ENCODE results near the gene OR2V1. TPM values are rescaled to one million over a fixed set of nuclear protein-coding genes. Genes with fewer than 3 reads are reported as not detected.
"Not testable (repeated sequence)": the region's sequence is repeated elsewhere in the genome, so short reads cannot be mapped to it uniquely, and the experiment has no call there.

Gene OR2V1
- total RNA-seq, 3 donors from 2014 or later = not detected

- ATAC-seq (no peak), DNase-seq (no peak)
- Mint-ChIP-seq H3K27me3 (ENCODE audit: low read depth) (peaks cover 70% of the 10 kb centered on the region), H3K4me1 (ENCODE audit: low read depth) (no peaks in the 10 kb centered on the region), H3K4me3 (no peak overlapping the region), H3K9me3 (no peaks in the 10 kb centered on the region), H3K36me3 (ENCODE audit: insufficient read depth) (no peaks in the 10 kb centered on the region)
These were observed 2.9 kb downstream of the OR2V1 start for GRCh38 chr5:181127907-181128626.

DNA sequence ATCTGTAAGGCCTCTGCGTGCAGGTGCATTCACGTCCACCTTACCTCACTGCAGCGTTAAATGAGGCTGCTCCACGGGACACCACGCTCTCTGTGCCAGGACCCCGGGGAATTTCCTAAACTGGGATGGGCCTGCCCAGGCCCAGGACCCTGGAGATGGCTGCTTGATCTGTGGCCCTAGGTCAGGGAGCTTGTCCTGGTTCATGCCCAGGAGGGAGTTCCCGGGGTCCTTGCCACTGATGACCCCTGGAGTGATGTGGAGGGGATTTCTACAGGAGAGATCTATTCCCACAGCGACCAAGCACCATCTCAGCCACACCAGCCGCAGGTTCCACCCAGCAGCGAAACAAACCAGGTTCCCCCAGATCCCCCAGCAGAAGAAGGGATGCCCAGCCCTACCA lies 3.5 kb downstream of the OR2V1 start:
- no peak for DNase-seq
- Mint-ChIP-seq H3K4me3 (no peak overlapping the region), H3K36me3 (ENCODE audit: insufficient read depth) (no peaks in the 10 kb centered on the region), H3K9me3 (no peaks in the 10 kb centered on the region), H3K27me3 (ENCODE audit: low read depth) (peaks cover 70% of the 10 kb centered on the region), H3K4me1 (ENCODE audit: low read depth) (no peaks in the 10 kb centered on the region)
- ATAC-seq = no peak

GRCh38 chr5:181126841-181127240 lies 4.1 kb downstream of the OR2V1 start:
- DNase-seq = no peak
- Mint-ChIP-seq H3K9me3 (no peaks in the 10 kb centered on the region), H3K27me3 (ENCODE audit: low read depth) (peaks cover 70% of the 10 kb centered on the region), H3K4me1 (ENCODE audit: low read depth) (no peaks in the 10 kb centered on the region), H3K4me3 (no peak overlapping the region), H3K36me3 (ENCODE audit: insufficient read depth) (no peaks in the 10 kb centered on the region)
- no peak for ATAC-seq

DNA sequence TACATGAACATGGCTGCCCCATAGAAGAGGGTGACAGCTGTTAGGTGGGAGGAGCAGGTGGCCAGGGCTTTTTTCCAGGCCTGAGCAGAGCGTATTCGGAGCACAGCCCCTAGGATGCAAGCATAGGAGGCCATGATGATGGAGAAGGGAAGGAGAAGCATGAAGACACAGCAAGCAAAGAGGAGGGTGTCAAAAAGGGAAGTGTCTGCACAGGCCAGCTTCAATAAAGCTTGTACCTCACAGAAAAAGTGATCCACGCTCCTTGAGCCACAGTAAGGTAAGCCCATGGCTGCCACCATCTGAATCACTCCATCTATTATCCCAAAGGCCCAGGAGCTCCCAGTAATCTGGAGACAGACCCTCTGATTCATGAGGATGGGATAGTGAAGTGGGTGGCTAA lies 6.4 kb downstream of the OR2V1 start:
- Mint-ChIP-seq H3K4me3 (no peak overlapping the region), H3K4me1 (ENCODE audit: low read depth) (no peaks in the 10 kb centered on the region), H3K27me3 (ENCODE audit: low read depth) (peaks cover 77% of the 10 kb centered on the region), H3K36me3 (ENCODE audit: insufficient read depth) (no peaks in the 10 kb centered on the region), H3K9me3 (no peaks in the 10 kb centered on the region)
- ATAC-seq = no peak
- DNase-seq = no peak

GRCh38 chr5:181121675-181122561 lies 9.1 kb downstream of the OR2V1 start:
- ATAC-seq = no peak
- no peak overlapping the region for H3K4me3 Mint-ChIP-seq
- H3K27me3 Mint-ChIP-seq (ENCODE audit: low read depth) = peaks cover 78% of the 10 kb centered on the region
- H3K4me1 Mint-ChIP-seq (ENCODE audit: low read depth) = no peaks in the 10 kb centered on the region
- no peak for DNase-seq
- no peaks in the 10 kb centered on the region for H3K36me3 Mint-ChIP-seq (ENCODE audit: insufficient read depth)
- H3K9me3 Mint-ChIP-seq = no peaks in the 10 kb centered on the region

- Mint-ChIP-seq H3K36me3 (ENCODE audit: insufficient read depth) (no peaks in the 10 kb centered on the region), H3K4me3 (no peak overlapping the region), H3K4me1 (ENCODE audit: low read depth) (no peaks in the 10 kb centered on the region), H3K9me3 (no peaks in the 10 kb centered on the region), H3K27me3 (ENCODE audit: low read depth) (peaks cover 83% of the 10 kb centered on the region)
- ATAC-seq (no peak), DNase-seq (no peak)
These were observed 10.2 kb downstream of the OR2V1 start for GRCh38 chr5:181120761-181121160.

GRCh38 chr5:181120306-181120705 lies 10.7 kb downstream of the OR2V1 start:
- ATAC-seq (no peak), DNase-seq (no peak)
- Mint-ChIP-seq H3K9me3 (no peaks in the 10 kb centered on the region), H3K4me3 (no peak overlapping the region), H3K27me3 (ENCODE audit: low read depth) (peaks cover 83% of the 10 kb centered on the region), H3K36me3 (ENCODE audit: insufficient read depth) (no peaks in the 10 kb centered on the region), H3K4me1 (ENCODE audit: low read depth) (no peaks in the 10 kb centered on the region)

GRCh38 chr5:181119105-181119504 lies 11.9 kb downstream of the OR2V1 start:
- DNase-seq (no peak), ATAC-seq (no peak)
- Mint-ChIP-seq H3K27me3 (ENCODE audit: low read depth) (peaks cover 85% of the 10 kb centered on the region), H3K36me3 (ENCODE audit: insufficient read depth) (peaks cover 1% of the 10 kb centered on the region), H3K9me3 (no peaks in the 10 kb centered on the region), H3K4me1 (ENCODE audit: low read depth) (no peaks in the 10 kb centered on the region), H3K4me3 (no peak overlapping the region)

GRCh38 chr5:181118369-181118768 lies 12.6 kb downstream of the OR2V1 start:
- H3K4me1 Mint-ChIP-seq (ENCODE audit: low read depth) = no peaks in the 10 kb centered on the region
- H3K36me3 Mint-ChIP-seq (ENCODE audit: insufficient read depth) = peaks cover 1% of the 10 kb centered on the region
- H3K4me3 Mint-ChIP-seq = no peak overlapping the region
- no peak for ATAC-seq
- no peak for DNase-seq
- H3K27me3 Mint-ChIP-seq (ENCODE audit: low read depth) = peaks cover 86% of the 10 kb centered on the region
- no peaks in the 10 kb centered on the region for H3K9me3 Mint-ChIP-seq

DNA sequence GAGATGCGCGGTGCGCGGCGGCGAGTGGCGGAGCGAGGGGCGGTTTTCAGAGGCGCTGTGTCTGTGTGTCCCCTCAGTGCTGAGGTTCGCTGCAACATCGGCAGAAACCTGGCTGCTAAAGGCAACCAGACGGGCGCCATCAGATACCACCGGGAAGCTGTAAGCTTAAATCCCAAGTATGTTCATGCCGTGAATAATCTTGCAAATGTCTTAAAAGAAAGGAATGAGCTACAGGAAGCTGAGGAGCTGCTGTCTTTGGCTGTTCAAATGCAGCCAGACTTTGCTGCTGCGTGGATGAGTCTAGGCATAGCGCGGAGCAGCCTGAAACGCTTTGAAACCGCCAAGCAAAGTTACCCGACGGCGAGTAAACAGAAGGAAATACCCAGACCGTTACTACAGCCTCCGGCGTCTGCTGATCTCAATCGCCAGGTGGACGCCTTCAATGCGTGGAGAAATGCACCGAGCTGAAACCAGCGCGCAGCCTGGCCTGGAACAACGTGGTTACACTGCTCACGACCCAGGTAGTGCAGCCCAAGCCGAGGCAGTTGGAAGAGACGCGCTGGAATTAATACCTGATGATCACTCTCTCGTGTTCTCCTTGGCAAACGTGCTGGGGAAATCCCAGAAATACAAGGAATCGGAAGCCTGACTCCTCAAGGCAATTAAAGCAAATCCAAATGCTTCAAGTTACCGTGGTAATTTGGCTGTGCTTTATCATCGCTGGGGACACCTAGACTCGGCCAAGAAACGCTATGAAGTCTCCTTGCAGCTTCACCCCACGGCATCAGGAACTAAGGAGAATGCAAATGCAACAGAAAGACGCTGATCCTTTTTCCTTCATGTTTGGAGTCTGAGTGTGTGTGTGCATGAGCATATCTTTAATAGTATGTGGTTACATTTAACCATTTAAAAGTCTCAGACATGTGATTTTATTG lies 15.9 kb downstream of the OR2V1 start:
- no peak for ATAC-seq
- Mint-ChIP-seq H3K4me1 (ENCODE audit: low read depth) (no peaks in the 10 kb centered on the region), H3K4me3 (no peak overlapping the region), H3K27me3 (ENCODE audit: low read depth) (peaks cover 83% of the 10 kb centered on the region), H3K9me3 (no peaks in the 10 kb centered on the region), H3K36me3 (ENCODE audit: insufficient read depth) (peaks cover 1% of the 10 kb centered on the region)
- no peak for DNase-seq

DNA sequence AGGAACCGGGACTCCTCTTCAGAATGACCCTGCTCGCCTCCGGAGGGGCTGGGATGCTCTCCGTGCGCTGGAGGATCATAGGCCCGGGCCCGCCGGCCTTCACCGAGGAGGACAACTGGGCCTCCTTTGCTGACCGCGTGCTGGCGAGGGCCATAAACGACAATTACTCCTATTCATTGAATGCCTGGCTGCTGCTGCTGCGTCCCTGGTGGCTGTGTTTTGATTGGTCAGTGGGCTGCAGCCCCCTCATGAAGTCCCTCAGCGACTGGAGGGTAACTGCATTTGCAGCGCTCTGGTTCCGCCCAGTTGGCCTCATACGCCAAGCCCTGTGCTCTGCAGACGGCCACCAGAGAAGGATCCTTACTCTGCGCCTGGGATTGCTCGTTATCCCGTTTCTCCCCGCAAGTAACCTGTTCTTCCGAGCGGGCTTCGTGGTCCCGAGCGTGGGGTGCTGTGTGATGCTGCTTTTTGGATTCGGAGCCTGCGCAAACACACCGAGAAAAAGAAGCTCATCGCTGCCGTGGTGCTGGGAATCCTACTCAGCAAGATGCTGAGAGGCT lies 16.6 kb downstream of the OR2V1 start:
- Mint-ChIP-seq H3K36me3 (ENCODE audit: insufficient read depth) (peaks cover 1% of the 10 kb centered on the region), H3K27me3 (ENCODE audit: low read depth) (peaks cover 80% of the 10 kb centered on the region), H3K4me3 (no peak overlapping the region)

DNA sequence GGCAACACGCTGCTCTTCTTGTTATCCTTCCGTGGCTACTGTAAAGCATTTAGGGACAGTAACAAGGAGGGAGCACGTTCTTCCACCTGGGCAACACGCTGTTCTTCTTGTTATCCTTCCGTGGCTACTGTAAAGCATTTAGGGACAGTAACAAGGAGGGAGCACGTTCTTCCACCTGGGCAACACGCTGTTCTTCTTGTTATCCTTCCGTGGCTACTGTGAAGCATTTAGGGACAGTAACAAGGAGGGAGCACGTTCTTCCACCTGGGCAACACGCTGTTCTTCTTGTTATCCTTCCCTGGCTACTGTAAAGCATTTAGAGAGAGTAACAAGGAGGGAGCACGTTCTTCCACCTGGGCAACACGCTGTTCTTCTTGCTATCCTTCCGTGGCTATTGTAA lies 17.4 kb downstream of the OR2V1 start:
- not testable (repeated sequence) for H3K9me3 Mint-ChIP-seq; ATAC-seq; DNase-seq; H3K4me3 Mint-ChIP-seq; H3K4me1 Mint-ChIP-seq (ENCODE audit: low read depth); H3K36me3 Mint-ChIP-seq (ENCODE audit: insufficient read depth)
- peaks cover 80% of the 10 kb centered on the region for H3K27me3 Mint-ChIP-seq (ENCODE audit: low read depth)

More for the DNA sequence above, 16.6 kb downstream of the OR2V1 start:
- DNase-seq (no peak), ATAC-seq (no peak)
- Mint-ChIP-seq H3K9me3 (no peaks in the 10 kb centered on the region), H3K4me1 (ENCODE audit: low read depth) (no peaks in the 10 kb centered on the region)

DNA sequence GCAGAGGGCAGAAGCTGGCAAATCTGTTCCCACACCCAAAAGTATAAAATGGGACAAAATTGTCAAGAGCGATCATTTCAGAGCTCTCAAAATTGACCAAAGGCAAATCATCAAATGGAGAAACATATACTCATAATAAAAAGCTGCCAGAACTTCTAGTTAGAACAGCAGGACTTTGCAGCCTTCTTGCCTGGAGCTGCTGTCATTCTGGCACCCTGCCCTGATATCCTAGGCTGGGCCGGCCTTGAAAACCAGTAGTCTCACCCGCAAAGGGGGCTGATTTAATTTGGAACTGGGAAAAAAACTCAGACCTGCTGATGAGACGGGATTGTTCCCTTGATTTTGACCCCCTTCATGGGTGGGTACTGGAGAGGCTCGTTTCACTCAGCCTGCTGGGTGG lies 18.5 kb downstream of the OR2V1 start:
- Mint-ChIP-seq H3K4me3 (no peak overlapping the region), H3K36me3 (ENCODE audit: insufficient read depth) (peaks cover 1% of the 10 kb centered on the region), H3K4me1 (ENCODE audit: low read depth) (no peaks in the 10 kb centered on the region), H3K27me3 (ENCODE audit: low read depth) (peaks cover 82% of the 10 kb centered on the region), H3K9me3 (no peaks in the 10 kb centered on the region)
- DNase-seq (no peak), ATAC-seq (no peak)

DNA sequence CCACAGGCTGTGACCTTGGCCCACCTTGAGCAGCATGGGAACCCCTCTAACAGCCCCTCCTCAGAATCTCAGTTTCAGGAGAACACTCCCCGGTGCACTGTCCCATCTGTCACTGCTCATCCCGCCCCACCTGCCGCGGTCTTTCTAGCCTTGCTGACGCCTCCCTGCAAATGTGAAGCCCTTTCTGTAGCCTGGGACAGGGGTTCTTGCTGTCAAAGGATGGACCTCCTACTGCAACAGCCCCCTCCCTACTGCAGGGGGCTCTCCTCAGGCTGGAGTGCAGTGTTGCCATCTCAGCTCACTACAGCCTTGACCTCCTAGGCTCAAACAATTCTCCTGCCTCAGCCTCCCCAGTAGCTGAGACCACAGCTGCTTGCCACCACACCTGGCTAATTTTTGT lies 20.0 kb downstream of the OR2V1 start:
- Mint-ChIP-seq H3K36me3 (ENCODE audit: insufficient read depth) (peaks cover 1% of the 10 kb centered on the region), H3K4me3 (no peak overlapping the region), H3K4me1 (ENCODE audit: low read depth) (no peaks in the 10 kb centered on the region), H3K9me3 (no peaks in the 10 kb centered on the region), H3K27me3 (ENCODE audit: low read depth) (peaks cover 81% of the 10 kb centered on the region)
- no peak for DNase-seq
- no peak for ATAC-seq
